RWPE2 (cell line): Measurements from ENCODE around the gene KRTAP10-6.
"Not testable (repeated sequence)": the region's sequence is repeated elsewhere in the genome, so short reads cannot be mapped to it uniquely, and the experiment has no call there.

Source experiments
- ATAC-seq: fragments of 200-7000 bp; cut with Tn5 transposase; 3 replicates; pipeline ENCODE4 v1.9.1; 2021; ENCODE audit warnings: low read depth
- DNase-seq: peaks from one replicate; pipeline ENCODE4 v3.0.0-alpha.2; 2020; ENCODE audit warnings: low spot score
- H3K27ac ChIP-seq: fragments of 450-650 bp; 2 replicates; pipeline ENCODE4 v1.5.1; 2017; ENCODE audit warnings: mild to moderate bottlenecking; ENCODE audit not compliant: poor library complexity, severe bottlenecking
- H3K27me3 ChIP-seq: fragments of 250-450 bp; sonication (Bioruptor Pico); 2 replicates; pipeline ENCODE4 v1.5.1; 2021; ENCODE audit warnings: mild to moderate bottlenecking, moderate library complexity; ENCODE audit not compliant: insufficient read depth, poor library complexity, severe bottlenecking
- H3K36me3 ChIP-seq: fragments of 250-450 bp; sonication (Bioruptor Pico); 2 replicates; pipeline ENCODE4 v1.5.1; 2020; ENCODE audit warnings: low read depth, mild to moderate bottlenecking, moderate library complexity
- H3K4me1 ChIP-seq: fragments of 250-450 bp; sonication (Bioruptor Pico); 2 replicates; pipeline ENCODE4 v1.5.1; 2021; ENCODE audit warnings: mild to moderate bottlenecking, moderate library complexity; ENCODE audit not compliant: insufficient read depth, poor library complexity, severe bottlenecking
- H3K4me3 ChIP-seq: fragments of 250-450 bp; sonication (Bioruptor Pico); 2 replicates; pipeline ENCODE4 v1.5.1; 2021; ENCODE audit warnings: mild to moderate bottlenecking, moderate library complexity; ENCODE audit not compliant: severe bottlenecking
- H3K9me3 ChIP-seq: fragments of 250-450 bp; sonication (Bioruptor Pico); 2 replicates; pipeline ENCODE4 v1.5.1; 2021; ENCODE audit warnings: mild to moderate bottlenecking, moderate library complexity; ENCODE audit not compliant: severe bottlenecking
- TF ChIP-seq, protein P1 (sequence below): fragments of 450-650 bp; IDR thresholded peaks from one replicate; pipeline ENCODE4 v1.5.1; 2017; ENCODE audit warnings: mild to moderate bottlenecking, moderate library complexity; ENCODE audit not compliant: poor library complexity, severe bottlenecking

Gene KRTAP10-6

DNA sequence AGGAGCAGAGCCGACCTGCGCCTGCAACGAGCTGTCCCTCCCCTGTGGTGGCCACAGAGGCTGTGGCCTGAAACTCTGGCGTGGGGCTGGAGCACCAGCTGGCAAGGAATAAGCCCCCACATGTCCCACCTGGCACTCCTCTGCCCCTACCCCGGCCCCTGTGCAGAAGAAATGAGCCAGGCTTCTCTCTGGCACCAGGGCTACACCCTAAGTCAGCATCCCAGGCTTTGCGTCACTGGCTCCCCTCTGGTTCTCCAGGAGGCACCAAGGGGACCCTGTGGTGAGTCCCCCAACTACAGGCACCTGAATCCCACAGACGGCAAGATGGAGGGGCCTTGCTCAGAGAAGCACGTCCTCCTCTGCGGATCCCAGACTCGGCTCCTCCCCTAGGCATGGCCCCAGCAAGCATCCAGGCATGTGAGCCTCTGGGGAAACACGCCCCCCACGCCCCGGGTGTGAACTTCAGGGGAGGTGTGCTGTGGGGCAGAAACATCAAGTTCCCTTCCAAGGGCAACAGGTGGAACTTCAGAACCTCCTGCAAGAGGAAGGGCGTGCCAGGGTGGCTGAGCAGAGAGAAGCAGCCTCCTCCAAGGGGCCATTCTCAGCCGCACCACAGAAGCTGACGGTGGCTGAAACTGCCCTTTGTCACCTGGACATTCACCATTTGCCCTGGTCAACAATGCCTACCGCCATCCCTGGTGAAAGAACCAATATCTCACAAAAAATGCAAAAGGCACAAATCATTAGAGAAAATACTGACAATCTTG lies 11.0 kb upstream of the KRTAP10-6 start:
- Histone ChIP-seq H3K36me3 (no peaks in the 10 kb centered on the region), H3K9me3 (no peaks in the 10 kb centered on the region), H3K27ac (no peak overlapping the region), H3K27me3 (peaks cover 15% of the 10 kb centered on the region), H3K4me1 (no peaks in the 10 kb centered on the region), H3K4me3 (no peak overlapping the region)
- DNase-seq (peak; percentile 46), ATAC-seq (no peak)
- TF ChIP-seq, protein P1, sequence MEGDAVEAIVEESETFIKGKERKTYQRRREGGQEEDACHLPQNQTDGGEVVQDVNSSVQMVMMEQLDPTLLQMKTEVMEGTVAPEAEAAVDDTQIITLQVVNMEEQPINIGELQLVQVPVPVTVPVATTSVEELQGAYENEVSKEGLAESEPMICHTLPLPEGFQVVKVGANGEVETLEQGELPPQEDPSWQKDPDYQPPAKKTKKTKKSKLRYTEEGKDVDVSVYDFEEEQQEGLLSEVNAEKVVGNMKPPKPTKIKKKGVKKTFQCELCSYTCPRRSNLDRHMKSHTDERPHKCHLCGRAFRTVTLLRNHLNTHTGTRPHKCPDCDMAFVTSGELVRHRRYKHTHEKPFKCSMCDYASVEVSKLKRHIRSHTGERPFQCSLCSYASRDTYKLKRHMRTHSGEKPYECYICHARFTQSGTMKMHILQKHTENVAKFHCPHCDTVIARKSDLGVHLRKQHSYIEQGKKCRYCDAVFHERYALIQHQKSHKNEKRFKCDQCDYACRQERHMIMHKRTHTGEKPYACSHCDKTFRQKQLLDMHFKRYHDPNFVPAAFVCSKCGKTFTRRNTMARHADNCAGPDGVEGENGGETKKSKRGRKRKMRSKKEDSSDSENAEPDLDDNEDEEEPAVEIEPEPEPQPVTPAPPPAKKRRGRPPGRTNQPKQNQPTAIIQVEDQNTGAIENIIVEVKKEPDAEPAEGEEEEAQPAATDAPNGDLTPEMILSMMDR: no peak

DNA sequence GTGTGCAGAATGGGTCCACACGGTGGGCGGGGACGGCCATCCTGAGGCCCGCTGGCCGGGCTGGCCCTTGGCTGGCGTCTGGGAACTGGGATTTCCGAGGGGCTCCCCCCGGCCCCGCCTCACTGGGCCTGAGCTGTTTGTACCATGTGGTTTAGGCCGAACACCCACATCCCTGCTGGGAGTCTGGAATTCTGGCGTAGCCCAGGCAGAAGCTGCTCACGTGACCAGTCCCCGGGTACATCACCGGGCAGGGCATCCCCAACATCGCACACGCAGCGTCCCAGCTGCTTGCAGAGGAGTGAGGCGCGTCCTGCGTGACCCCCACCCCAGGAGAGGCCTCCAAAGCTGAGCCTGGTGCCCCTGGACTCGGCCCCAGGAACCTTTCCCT lies 10.2 kb upstream of the KRTAP10-6 start:
- DNase-seq (no peak), ATAC-seq (no peak)
- TF ChIP-seq, protein P1: no peak
- H3K4me1 ChIP-seq: no peaks in the 10 kb centered on the region
- no peak overlapping the region for H3K4me3 ChIP-seq
- no peaks in the 10 kb centered on the region for H3K9me3 ChIP-seq
- H3K27me3 ChIP-seq: peaks cover 15% of the 10 kb centered on the region
- no peaks in the 10 kb centered on the region for H3K36me3 ChIP-seq
- H3K27ac ChIP-seq: no peak overlapping the region

DNA sequence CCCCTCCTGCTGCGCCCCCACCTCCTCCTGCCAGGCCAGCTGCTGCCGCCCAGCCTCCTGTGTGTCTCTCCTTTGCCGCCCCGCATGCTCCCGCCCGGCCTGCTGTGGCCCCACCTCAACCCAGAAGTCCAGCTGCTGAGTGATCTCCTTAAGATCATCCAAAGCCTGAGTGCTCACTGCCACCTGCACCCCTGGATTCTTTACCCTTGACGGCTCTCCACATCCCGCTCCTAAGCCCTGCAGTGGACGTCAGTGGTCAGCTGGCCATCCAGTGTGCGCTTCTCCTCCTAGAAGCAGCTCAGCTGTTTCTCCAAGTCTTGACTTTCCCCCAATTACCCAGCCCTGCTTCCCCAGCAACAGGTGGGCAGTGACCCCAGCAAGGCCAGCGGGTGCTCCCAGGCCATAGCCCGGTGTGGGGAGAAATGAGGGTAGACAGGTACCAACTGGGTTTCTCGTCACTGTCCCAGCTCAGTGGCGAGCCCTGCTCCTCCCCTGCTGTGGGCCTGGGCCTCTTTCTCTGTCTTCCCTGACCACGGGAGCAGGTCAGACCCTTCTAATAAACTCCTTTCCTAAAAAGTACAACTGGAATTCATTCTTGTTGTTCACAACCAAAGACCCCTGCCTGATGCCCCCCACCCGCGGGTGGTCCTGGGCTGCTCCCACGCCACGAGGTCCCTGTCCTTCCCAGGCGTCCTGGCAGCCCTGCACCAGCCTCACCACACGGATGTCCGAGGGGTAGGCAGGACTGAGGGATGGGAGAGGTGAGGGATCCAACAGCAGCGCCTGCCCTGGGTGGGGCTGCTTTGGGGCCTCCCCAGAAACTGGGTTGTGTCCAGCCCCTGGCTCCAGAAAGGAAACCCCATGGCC lies 9.5 kb upstream of the KRTAP10-6 start:
- Histone ChIP-seq H3K9me3 (no peaks in the 10 kb centered on the region), H3K4me1 (no peaks in the 10 kb centered on the region), H3K4me3 (no peak overlapping the region), H3K27ac (no peak overlapping the region), H3K36me3 (no peaks in the 10 kb centered on the region), H3K27me3 (peaks cover 15% of the 10 kb centered on the region)
- no peak for ATAC-seq
- TF ChIP-seq, protein P1: no peak
- peak; percentile 35 for DNase-seq

DNA sequence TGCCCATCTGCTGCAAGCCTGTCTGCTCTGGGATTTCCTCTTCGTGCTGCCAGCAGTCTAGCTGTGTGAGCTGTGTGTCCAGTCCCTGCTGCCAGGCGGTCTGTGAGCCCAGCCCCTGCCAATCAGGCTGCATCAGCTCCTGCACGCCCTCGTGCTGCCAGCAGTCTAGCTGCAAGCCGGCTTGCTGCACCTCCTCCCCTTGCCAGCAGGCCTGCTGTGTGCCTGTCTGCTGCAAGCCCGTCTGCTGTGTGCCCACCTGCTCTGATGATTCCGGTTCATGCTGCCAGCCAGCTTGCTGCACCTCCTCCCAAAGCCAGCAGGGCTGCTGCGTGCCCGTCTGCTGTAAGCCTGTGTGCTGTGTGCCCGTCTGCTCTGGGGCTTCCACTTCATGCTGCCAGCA lies 8.8 kb upstream of the KRTAP10-6 start:
- not testable (repeated sequence) for H3K4me3 ChIP-seq, H3K9me3 ChIP-seq, H3K4me1 ChIP-seq, ATAC-seq, H3K36me3 ChIP-seq, H3K27ac ChIP-seq
- DNase-seq: peak; percentile 38
- peaks cover 15% of the 10 kb centered on the region for H3K27me3 ChIP-seq

DNA sequence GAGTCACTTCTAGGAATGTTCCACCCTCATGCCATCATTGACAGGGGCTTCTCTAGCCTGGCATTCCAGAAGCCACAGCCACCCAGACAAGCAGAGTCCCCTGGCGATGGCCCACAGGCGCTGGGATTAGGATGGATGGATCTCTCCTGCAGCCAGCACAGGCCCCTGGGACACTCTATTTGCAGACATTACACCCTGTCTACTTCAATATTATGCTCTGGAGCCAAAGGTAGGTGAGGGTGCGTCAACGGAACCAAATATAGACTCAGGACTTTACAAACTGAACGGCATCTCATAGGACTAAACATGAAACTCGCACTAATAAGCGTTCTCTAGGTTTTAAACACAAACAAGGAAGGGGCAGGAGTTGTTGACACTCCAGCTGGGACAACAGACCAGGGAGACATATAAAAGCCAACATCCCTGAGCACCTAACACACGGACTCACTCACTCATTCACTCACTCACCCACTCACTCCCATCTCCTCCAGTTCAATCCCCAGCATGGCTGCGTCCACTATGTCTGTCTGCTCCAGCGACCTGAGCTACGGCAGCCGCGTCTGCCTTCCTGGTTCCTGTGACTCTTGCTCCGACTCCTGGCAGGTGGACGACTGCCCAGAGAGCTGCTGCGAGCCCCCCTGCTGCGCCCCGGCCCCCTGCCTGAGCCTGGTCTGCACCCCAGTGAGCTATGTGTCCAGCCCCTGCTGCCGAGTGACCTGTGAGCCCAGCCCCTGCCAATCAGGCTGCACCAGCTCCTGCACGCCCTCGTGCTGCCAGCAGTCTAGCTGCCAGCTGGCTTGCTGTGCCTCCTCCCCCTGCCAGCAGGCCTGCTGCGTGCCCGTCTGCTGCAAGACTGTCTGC lies 8.0 kb upstream of the KRTAP10-6 start, which contains the start of gene KRTAP10-7:
Gene KRTAP10-7, plus strand, starts transcription at position 480 of the 861 bp plus-strand sequence. Its CDS starts 25 bp downstream, at position 505.
- not testable (repeated sequence) for H3K27ac ChIP-seq, H3K36me3 ChIP-seq, ATAC-seq, H3K4me1 ChIP-seq, H3K9me3 ChIP-seq, H3K4me3 ChIP-seq, DNase-seq
- H3K27me3 ChIP-seq: peaks cover 11% of the 10 kb centered on the region
